ENCODE measurements around the gene C11orf68. TPM values are rescaled to one million over a fixed set of nuclear protein-coding genes. Genes with fewer than 3 reads are reported as not detected.

Gene C11orf68
- total and polyA plus RNA-seq, 2 experiments from 2014 or later = 16.8 to 23.2 TPM

GRCh38 chr11:65920372-65920802, 1.5 kb upstream of the C11orf68 start (continued):
- TF ChIP-seq ZNF462 (CRISPR knock-in tag; IDR thresholded peaks at IDR 0.05) = no peak
- TF ChIP-seq ETS1 (IDR thresholded peaks at IDR 0.05) = no peak
- no peak for TF ChIP-seq POLR2AphosphoS5 (IDR thresholded peaks at IDR 0.05; ENCODE audit: low read depth)
- no peak for TF ChIP-seq ZNF114 (CRISPR knock-in tag; IDR thresholded peaks at IDR 0.05)
- TF ChIP-seq EZH2phosphoT487 (IDR thresholded peaks at IDR 0.05; ENCODE audit: unreplicated experiment) = no peak
- no peak for TF ChIP-seq JUNB (IDR thresholded peaks at IDR 0.05; ENCODE audit: unreplicated experiment)

GRCh38 chr11:65919573-65920371, 910 bp upstream of the C11orf68 start:
- H3K79me2 ChIP-seq (replicated peaks; ENCODE audit: insufficient read depth) = peaks cover 7% of the 10 kb centered on the region
- 0 out of 2 replicates have a peak, but pooled peaks cover 6% of the 10 kb centered on the region for H3F3A ChIP-seq (replicated peaks; ENCODE audit: low read depth)
- DNase-seq (ENCODE audit: low spot score) = peak; percentile 66
- H3K4me3 ChIP-seq = peak overlapping the region; percentile 87
- H3K27ac ChIP-seq (ENCODE audit: low read depth) = no peak overlapping the region
- peaks cover 21% of the 10 kb centered on the region for H3K36me3 Mint-ChIP-seq (ENCODE audit: low read depth)
- TF ChIP-seq NANOG (IDR thresholded peaks at IDR 0.05; ENCODE audit: borderline replicate concordance) (no peak), EZH2 (IDR thresholded peaks at IDR 0.05; ENCODE audit: low read depth, unreplicated experiment) (no peak), STAT1 (IDR thresholded peaks at IDR 0.05; ENCODE audit: unreplicated experiment) (no peak), CTCF (conservative IDR thresholded peaks at IDR 0.05; ENCODE audit: low read depth in 2 of 2) (no peak), REST (IDR thresholded peaks at IDR 0.05; ENCODE audit: unreplicated experiment) (no peak)
- H3K9me3 Mint-ChIP-seq = no peaks in the 10 kb centered on the region
- peak; percentile 43 for ATAC-seq
- peak overlapping the region; percentile 87 for H3K4me3 Mint-ChIP-seq
- H3K9me2 ChIP-seq (ENCODE audit: insufficient read depth) = no peaks in the 10 kb centered on the region
- peaks cover 15% of the 10 kb centered on the region for H3K27me3 Mint-ChIP-seq (ENCODE audit: insufficient read depth, low read depth, poor library complexity)
- H3K36me3 ChIP-seq (ENCODE audit: insufficient read depth) = no peaks in the 10 kb centered on the region; the same call in 1 of the 2 replicates
- H3K27ac Mint-ChIP-seq = no peak overlapping the region
- peak overlapping the region; percentile 78; the same call in 1 of the 2 replicates for H2AFZ ChIP-seq
- peaks cover 5% of the 10 kb centered on the region; the same call in 1 of the 2 replicates for H3K4me1 ChIP-seq (ENCODE audit: insufficient read depth)
- no peaks in the 10 kb centered on the region for H4K20me1 ChIP-seq (replicated peaks; ENCODE audit: insufficient read depth)
- peak overlapping the region; percentile 95 for H3K4me2 ChIP-seq
- H3K4me1 Mint-ChIP-seq = peaks cover 6% of the 10 kb centered on the region
- no peaks in the 10 kb centered on the region for H3K27me3 ChIP-seq (ENCODE audit: insufficient read depth)
